COLO829 (cell line): ENCODE measurements around the gene HES4.
A peak's percentile ranks its signal among the peaks of the same experiment; 100 is the strongest.

ENCODE experiments used
- DNase-seq: peaks from one replicate; pipeline ENCODE4 v3.0.0; 2012; ENCODE audit warnings: low spot score

Gene HES4

DNA sequence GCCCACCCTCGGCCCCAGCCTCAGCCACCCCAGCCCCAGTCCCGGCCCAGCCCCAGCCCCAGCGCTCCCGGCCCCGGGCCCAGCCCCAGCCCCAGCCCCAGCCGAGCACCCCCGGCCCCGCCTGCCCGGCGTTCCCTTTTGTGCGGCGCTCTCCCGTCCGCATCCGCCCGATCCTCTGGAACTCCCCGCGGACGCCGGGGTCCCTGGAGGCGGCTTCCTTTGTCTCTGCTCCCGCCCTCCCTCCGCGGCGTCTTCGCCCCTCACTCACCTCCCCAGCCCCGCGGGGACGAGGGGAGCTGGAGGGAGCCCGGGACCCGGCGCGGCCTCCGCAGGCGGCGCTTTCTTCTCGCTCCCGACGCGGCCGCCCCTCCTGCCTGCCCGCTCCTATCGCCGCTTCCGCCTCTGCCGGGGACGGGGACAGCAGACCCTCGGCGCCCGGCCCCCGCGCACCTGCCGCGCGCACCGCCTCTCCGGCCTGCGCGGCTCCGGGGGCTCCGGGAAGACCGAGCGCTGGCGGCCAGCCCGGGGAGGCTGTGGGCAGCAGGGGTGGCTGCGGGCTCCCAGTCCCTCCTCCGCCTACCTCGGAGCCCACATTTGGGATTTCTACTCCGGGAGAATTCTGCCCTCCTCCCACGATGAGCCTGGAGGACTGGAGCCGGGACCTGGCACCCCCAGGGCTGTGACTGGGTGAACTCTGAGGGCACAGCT, 34.0 kb upstream of the HES4 start:
- DNase-seq: no peak

DNA sequence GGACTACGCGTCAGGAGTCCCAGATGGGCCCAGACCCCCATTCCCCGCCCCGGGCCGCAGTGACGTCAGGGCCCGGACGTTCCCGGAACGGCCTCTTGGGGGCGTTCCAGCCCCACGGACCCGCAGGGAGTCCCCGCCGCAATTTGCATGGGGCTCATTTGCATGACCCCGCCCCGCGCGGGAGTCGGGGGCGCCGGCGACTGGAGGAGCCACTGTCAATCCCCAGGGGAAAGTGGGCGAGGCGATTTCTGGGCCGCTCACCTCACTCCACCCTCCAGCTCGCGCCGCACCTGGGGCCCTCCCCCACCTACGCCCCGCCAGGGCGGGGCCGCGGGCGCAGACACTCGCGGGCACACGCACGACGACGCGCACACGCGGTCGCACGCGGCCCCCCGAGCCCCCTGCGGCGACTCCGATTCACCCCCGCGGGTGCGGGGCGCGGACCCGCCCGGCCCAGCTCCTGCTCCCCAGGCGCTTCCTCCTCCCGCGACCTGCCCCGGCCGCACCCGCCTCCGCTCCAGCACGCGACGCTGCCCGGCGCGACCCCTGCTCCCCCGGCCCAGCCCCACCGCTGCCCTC, 33.2 kb upstream of the HES4 start:
- no peak for DNase-seq

DNA sequence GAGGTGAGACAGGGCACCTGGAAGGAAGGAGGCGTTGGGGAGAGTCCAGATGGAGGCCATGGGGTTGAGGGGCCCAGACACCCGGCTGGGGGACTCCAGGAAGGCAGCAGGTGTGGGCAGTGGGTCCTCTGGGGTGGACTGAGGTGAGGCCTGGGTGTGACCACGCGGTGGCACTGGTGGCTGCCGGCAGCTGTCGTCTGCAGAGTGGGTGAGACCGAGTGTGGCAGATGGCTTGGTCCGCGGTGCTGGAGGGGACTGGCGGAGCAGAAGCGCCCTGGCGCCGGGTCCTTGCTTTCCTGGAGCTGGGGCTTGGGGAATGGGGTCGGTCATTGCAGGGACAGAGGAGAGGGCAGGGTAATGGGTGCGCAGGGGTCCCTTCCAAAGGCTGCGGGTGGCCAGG, 32.5 kb upstream of the HES4 start:
- no peak for DNase-seq

GRCh38 chr1:1031659-1032235, 31.9 kb upstream of the HES4 start:
- DNase-seq: no peak

DNA sequence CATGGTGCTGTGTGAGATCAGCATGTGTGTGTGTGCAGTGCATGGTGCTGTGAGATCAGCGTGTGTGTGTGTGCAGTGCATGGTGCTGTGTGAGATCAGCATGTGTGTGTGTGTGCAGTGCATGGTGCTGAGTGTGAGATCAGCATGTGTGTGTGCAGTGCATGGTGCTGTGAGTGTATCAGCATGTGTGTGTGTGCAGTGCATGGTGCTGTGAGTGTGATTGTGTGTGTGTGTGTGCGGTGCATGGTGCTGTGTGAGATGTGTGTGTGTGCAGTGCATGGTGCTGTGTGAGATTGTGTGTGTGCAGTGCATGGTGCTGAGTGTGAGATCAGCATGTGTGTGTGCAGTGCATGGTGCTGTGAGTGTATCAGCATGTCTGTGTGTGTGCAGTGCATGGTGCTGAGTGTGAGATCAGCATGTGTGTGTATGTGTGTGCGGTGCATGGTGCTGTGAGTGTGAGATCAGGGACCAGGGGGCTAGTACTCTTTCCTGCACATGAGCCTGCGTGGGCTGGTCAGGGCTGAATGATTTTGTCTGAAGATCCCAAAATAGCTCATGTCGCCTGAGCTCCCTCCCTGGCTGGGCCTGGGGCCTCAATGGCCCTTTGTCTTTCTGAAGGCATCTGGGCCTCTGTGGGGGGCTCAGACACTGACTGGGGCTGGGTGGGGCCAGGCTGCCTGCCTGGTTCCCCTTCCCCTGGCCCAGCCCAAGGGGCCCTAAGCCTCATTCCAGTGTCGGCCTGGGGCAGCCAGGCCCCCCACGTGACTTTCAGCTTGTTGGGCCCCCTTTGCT, 31.2 kb upstream of the HES4 start:
- peak; percentile 28 for DNase-seq

DNA sequence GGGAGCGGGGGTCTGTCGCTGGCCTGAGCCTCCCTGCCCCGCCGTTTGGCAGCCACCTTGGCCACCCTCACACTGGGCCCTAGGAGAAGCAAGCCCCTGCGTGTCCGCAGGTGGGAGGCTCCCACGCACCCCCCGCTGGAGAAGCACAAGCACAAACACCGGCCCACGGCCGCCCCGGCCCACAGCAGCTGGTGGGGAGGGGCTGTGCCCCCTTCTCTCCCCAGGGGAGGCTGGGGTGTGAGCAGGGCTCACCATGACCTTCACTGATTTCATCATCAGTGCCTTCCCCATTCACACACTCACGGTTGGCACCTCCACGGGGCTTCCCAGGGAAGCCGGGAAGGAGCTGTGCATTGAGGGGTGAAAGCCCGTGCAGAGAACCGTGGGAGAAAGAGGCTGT, 27.9 kb upstream of the HES4 start:
- no peak for DNase-seq

DNA sequence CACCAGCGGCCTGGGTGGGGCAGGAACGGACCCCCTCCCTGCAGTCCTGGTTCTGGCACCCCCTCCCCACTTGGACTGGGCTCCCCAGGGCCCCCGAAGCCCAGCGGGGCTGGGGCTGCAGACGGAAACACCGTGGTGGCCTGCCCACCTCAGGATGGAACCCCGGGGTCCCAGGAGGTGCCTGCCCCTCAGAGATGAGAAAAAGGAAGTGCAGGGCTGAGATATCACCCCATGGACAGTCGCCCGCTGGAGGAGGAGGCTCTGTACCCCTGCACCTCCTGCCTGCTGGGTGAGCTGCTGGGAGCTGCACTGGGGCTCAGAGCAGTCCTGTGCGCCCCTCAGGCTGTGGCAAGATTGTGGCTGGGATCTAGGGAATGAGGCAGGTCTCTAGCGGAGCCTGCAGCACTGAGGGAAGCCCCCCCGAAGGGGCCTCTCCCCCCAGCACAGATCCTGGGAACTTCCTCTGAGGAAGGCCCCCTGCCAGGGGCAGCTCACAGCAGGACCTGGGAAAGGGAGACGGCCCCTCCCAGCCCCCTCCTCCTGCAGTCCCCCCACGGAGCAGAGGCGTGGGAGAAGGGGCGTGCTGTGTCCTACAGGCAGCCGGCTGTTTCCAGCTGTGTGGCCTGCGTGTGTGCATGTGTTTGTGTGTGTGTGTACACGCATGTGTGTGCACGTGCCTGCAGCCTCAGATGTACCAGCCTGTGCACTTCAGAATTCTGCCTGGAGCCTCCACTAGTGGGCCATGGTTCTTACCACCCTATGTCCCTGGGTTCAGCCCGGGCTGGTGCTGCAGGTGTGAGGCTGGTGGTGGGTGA, 26.9 kb upstream of the HES4 start:
- DNase-seq: no peak

DNA sequence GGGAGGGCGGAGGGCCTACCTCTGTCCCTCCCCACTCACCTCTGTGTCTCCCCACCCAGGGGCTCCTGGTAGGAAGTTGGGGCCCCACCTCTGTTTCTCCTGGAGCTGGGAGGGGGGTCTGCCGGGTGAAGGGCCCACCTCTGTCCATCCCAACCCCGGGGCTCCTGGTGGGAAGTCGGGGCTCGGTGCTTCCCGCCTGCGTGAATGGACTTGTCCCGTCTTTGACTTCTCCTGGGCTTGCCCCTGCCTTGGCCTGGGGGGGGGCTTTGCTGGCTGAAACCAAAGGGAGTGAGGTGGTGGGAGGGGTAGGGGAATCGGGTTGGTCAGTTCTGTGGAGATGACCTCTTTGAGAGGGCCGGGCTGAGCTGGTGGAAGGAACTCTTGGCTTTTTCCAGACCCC, 25.8 kb upstream of the HES4 start:
- no peak for DNase-seq

DNA sequence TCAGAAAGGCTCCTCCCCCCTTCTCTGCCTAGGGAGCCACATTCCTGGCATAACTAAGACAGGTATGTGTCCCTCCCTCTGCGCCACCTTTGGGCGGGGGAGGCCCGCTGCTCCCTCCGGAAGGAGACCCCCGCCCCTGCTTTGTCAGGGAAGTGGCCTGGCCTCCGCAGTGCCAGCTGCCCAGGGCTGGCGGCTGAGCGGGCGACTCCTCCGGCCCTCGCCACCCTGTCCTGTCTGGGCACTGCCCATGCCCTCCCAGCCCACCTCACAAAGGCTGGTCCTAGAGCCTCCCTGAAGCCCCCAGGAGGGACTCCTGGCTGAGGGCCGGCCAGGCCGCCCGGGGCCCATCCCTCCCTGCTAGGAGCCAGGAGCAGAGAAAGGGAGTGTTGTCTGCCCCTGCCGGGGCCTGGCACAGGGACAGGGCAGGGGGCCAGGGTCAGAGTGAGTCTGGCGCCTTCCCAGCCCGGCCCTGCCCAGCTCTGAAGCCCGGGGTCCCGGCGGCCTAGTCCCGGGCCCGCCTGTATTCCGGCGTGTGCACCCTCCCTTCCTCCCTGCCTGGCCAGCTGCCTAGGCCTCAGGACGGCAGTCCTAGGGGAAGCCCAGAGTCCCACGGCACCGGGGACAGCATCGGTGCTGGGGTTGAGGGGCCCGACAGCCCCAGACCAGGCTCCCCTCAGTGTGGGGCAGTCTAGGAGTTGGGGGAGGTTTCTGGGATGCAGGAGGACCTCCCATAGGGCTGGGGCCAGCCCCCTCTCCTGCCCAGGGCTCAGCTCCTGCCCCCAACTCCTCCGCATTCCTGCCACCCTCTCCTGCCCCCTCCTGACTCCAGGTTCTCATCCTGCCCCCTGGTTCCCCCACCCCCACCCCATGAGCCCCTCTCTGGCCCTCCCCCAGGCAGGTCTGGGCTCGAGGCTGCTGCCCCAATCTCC, 25.1 kb upstream of the HES4 start:
- no peak for DNase-seq

- DNase-seq: no peak
Observed at GRCh38 chr1:1024149-1024770, 24.4 kb upstream of the HES4 start.

DNA sequence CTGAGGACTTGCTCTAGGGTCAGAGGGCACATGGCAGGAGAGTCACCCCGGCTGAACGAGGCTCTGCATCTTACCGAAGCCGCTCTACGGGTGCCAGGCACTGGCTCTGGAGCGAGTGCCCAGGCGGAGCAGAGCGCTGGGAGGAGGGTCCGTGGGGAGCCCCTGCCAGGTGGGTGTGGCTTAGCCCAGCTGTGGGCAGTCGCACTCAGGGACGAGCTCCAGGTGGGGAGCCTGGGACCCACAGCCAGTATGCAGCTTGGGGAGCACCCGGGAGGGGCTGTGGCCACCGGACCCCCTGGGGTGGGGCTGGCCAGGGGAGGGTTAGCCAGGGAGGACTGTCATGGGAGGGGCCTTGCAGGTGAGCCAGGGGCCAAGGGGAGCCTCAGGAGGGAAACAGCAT, 23.8 kb upstream of the HES4 start:
- no peak for DNase-seq

GRCh38 chr1:1022302-1023009, 22.6 kb upstream of the HES4 start:
- DNase-seq: no peak

- no peak for DNase-seq
Observed at GRCh38 chr1:1021920-1022259, 22.0 kb upstream of the HES4 start.

- DNase-seq: peak; percentile 41
Observed at GRCh38 chr1:1021010-1021919, 21.4 kb upstream of the HES4 start.

GRCh38 chr1:1020415-1021009, 20.6 kb upstream of the HES4 start:
- DNase-seq: no peak

GRCh38 chr1:1020000-1020404, 20.1 kb upstream of the HES4 start, which contains the start of gene AGRN:
Gene AGRN, plus strand, starts transcription at chr1:1020120. Its CDS starts 53 bp downstream, at chr1:1020173.
- no peak for DNase-seq

DNA sequence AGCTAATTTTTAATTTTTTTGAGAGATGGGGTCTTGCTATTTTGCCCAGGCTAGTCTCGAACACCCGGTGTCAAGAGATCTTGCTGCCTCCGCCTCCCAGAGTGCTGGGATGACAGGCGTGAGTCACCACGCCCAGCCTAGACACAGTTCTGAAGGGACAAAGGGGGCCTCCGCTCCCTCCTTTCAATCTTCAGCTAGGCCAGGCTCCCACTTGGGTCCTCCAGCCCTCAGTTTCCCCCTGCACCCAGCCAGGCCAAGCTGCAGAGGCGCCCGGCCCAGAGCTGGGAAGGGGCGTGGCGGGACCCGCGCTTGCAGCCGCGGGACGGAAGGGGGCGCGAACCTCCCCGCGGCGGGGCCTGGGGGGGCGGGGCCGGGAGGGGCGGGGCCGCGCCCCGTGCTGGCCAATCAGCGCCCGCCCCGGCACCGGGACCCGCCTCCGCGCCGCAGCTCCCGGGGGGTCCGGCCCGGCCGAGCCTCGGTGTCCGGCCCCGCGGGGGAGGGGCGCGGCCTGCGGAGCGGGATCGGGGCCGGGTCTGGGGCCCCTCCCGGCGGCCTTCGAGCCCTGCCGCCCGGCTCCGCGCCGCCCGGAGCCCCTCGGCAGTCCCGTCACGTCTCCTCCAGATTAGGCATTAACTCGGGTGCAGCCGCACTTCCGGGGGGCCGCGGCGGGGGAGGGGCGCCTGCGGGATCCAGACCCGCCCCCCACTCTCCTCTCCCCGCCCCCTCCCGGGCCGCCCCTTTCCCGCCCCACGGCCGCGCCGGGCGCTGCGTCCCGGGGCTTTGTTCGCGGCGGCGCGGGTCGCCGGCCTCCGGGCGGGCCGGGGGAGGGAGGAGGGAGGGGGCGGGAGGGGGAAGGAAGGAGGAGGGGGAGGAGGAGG, 19.5 kb upstream of the HES4 start:
- DNase-seq: peak; percentile 60
